Hepatocyte (in vitro differentiated cells): ENCODE results near the gene PWWP2B. TPM values are rescaled to one million over a fixed set of nuclear protein-coding genes. Genes with fewer than 3 reads are reported as not detected.

Experiments used
- DNase-seq: peaks from one replicate; pipeline ENCODE4 v3.0.0-alpha.2; 2016; ENCODE audit warnings: low spot score
- H2AFZ ChIP-seq: fragments of 200-600 bp; sonication (generic); 2 replicates; pipeline ENCODE4 v1.6.0; 2016; ENCODE audit warnings: antibody characterized with exemption, mild to moderate bottlenecking
- H3K27ac ChIP-seq: fragments of 200-600 bp; sonication (generic); 2 replicates; pipeline ENCODE4 v1.5.1; 2016; ENCODE audit warnings: mild to moderate bottlenecking
- H3K27me3 ChIP-seq: fragments of 200-600 bp; sonication (generic); 2 replicates; pipeline ENCODE4 v1.6.1; 2016
- H3K36me3 ChIP-seq: fragments of 200-600 bp; sonication (generic); replicated peaks from 2 replicates; pipeline ENCODE4 v1.5.1; 2016; ENCODE audit warnings: low read depth; ENCODE audit not compliant: insufficient read depth
- H3K4me1 ChIP-seq: fragments of 200-600 bp; sonication (generic); 2 replicates; pipeline ENCODE4 v1.5.1; 2016; ENCODE audit warnings: mild to moderate bottlenecking, moderate library complexity; ENCODE audit not compliant: insufficient read depth
- H3K4me2 ChIP-seq: fragments of 200-600 bp; sonication (generic); 2 replicates; pipeline ENCODE4 v1.6.0; 2016
- H3K4me3 ChIP-seq: fragments of 200-600 bp; sonication (generic); 2 replicates; pipeline ENCODE4 v1.5.1; 2016; ENCODE audit warnings: mild to moderate bottlenecking
- H3K79me2 ChIP-seq: fragments of 200-600 bp; sonication (generic); 2 replicates; pipeline ENCODE4 v1.6.0; 2017; ENCODE audit warnings: mild to moderate bottlenecking
- H3K9me2 ChIP-seq: fragments of 200-600 bp; sonication (generic); replicated peaks from 2 replicates; pipeline ENCODE4 v1.6.0; 2017; ENCODE audit warnings: mild to moderate bottlenecking; ENCODE audit not compliant: insufficient read depth
- H3K9me3 ChIP-seq: fragments of 200-600 bp; sonication (generic); 2 replicates; pipeline ENCODE4 v1.5.1; 2016; ENCODE audit warnings: low read depth, mild to moderate bottlenecking
- H4K20me1 ChIP-seq: fragments of 200-600 bp; sonication (generic); 2 replicates; pipeline ENCODE4 v1.6.0; 2016; ENCODE audit warnings: mild to moderate bottlenecking; ENCODE audit not compliant: insufficient read depth, poor library complexity, severe bottlenecking
- CTCF ChIP-seq: fragments of 200-600 bp; sonication (generic); IDR thresholded peaks from 2 replicates; pipeline ENCODE4 v1.5.1; 2016; ENCODE audit warnings: antibody characterized with exemption, mild to moderate bottlenecking; ENCODE audit not compliant: poor library complexity
- EZH2 ChIP-seq: fragments of 200-600 bp; sonication (generic); IDR thresholded peaks from 2 replicates; pipeline ENCODE4 v1.6.1; 2016; ENCODE audit warnings: antibody characterized with exemption, mild to moderate bottlenecking, borderline replicate concordance
- EZH2phosphoT487 ChIP-seq: fragments of 200-600 bp; sonication (generic); IDR thresholded peaks from one replicate; pipeline ENCODE4 v1.6.1; 2018; ENCODE audit warnings: antibody characterized with exemption, mild to moderate bottlenecking, low read depth, moderate library complexity; ENCODE audit not compliant: unreplicated experiment, severe bottlenecking
- WGBS: methylation state at CpG from one replicate; pipeline ENCODE4 v1.1.6; 2016; ENCODE audit warnings: low lambda C conversion rate; ENCODE audit errors: missing lambda C conversion rate; 5-methylcytosine and 5-hydroxymethylcytosine counted together
- polyA plus RNA-seq: library from polyadenylated mRNA; unstranded; fragments of >200 nt; fragmentation: Nextera tagmentation; extraction: Ambion mirVana; gene quantifications from 2 replicates; pipeline ENCODE4 v1.2.1, GENCODE V29; 2016
- total RNA-seq: library from RNA; depleted of rRNA; stranded (reverse); fragments of >200 nt; gene quantifications from 2 replicates; pipeline ENCODE4 v1.2.3, GENCODE V29; 2014

PWWP2B gene
- total and polyA plus RNA-seq, 2 experiments from 2014 or later: 10.7 to 18.0 TPM

- WGBS: 92% methylated on average over 8 of the region's 9 CpGs
- H4K20me1 ChIP-seq: no peaks in the 10 kb centered on the region
- no peak overlapping the region for H3K4me2 ChIP-seq
- no peak for DNase-seq
- no peaks in the 10 kb centered on the region for H3K36me3 ChIP-seq
- no peaks in the 10 kb centered on the region for H3K27me3 ChIP-seq
- no peak overlapping the region for H3K4me3 ChIP-seq
- TF ChIP-seq CTCF (no peak), EZH2phosphoT487 (no peak), EZH2 (no peak)
- H3K4me1 ChIP-seq: peaks cover 26% of the 10 kb centered on the region
- H3K9me2 ChIP-seq: no peaks in the 10 kb centered on the region
- H3K9me3 ChIP-seq: no peaks in the 10 kb centered on the region
- H2AFZ ChIP-seq: no peak overlapping the region
- H3K27ac ChIP-seq: no peak overlapping the region
- H3K79me2 ChIP-seq: peaks cover 7% of the 10 kb centered on the region
Measured at GRCh38 chr10:132425757-132426155, 28.8 kb downstream of the PWWP2B start.

GRCh38 chr10:132427006-132427771 lies 30.2 kb downstream of the PWWP2B start:
- TF ChIP-seq CTCF: no peak
- TF ChIP-seq EZH2: no peak
- no peak for TF ChIP-seq EZH2phosphoT487
- no peak overlapping the region for H3K4me2 ChIP-seq
- 92% methylated on average over 10 of the region's 10 CpGs for WGBS
- no peaks in the 10 kb centered on the region for H3K36me3 ChIP-seq
- peaks cover 12% of the 10 kb centered on the region for H3K4me1 ChIP-seq
- no peak overlapping the region for H2AFZ ChIP-seq
- peaks cover 4% of the 10 kb centered on the region for H3K79me2 ChIP-seq
- no peaks in the 10 kb centered on the region for H3K9me2 ChIP-seq
- H3K4me3 ChIP-seq: no peak overlapping the region
- no peak overlapping the region for H3K27ac ChIP-seq
- no peaks in the 10 kb centered on the region for H4K20me1 ChIP-seq
- H3K9me3 ChIP-seq: no peaks in the 10 kb centered on the region
- DNase-seq: no peak
- no peaks in the 10 kb centered on the region for H3K27me3 ChIP-seq

GRCh38 chr10:132427939-132428367 lies 31.0 kb downstream of the PWWP2B start:
- Histone ChIP-seq H3K4me2 (no peak overlapping the region), H3K4me3 (no peak overlapping the region), H3K4me1 (peaks cover 4% of the 10 kb centered on the region), H4K20me1 (no peaks in the 10 kb centered on the region), H3K36me3 (no peaks in the 10 kb centered on the region), H2AFZ (no peak overlapping the region), H3K27me3 (no peaks in the 10 kb centered on the region), H3K27ac (no peak overlapping the region), H3K79me2 (peaks cover 3% of the 10 kb centered on the region), H3K9me3 (no peaks in the 10 kb centered on the region), H3K9me2 (no peaks in the 10 kb centered on the region)
- TF ChIP-seq CTCF (no peak), EZH2phosphoT487 (no peak), EZH2 (no peak)
- DNase-seq: no peak
- 100% methylated on average over 2 of the region's 2 CpGs for WGBS
